GM12878 (cell line): Measurements from ENCODE around the gene ITGA8. TPM values are rescaled to one million over a fixed set of nuclear protein-coding genes. Genes with fewer than 3 reads are reported as not detected.

Source experiments
- ATAC-seq: fragments of 200-7000 bp; cut with Tn5 transposase; 3 replicates; pipeline ENCODE4 v1.9.1; 2020; ENCODE audit warnings: mild to moderate bottlenecking, moderate library complexity
- BruUV-seq: library from RNA; stranded (reverse); fragments of 400-500 nt; replicated peaks from 2 replicates; lab custom pipeline; 2021; lab: Mats Ljungman, UMichigan
- CTCF ChIA-PET: fragments of 300-600 bp; sonication (Branson Sonifier 250); formaldehyde crosslinking; extraction: SDS; loops from one replicate; lab custom pipeline; 2021; ENCODE audit warnings: inconsistent platforms; lab: Yijun Ruan, JAX
- POLR2A ChIA-PET: fragments of 350-600 bp; formaldehyde crosslinking; extraction: SDS; loops from one replicate; lab custom pipeline; 2021; ENCODE audit warnings: inconsistent platforms; lab: Charles Lee
- RAD21 ChIA-PET: fragments of 300-600 bp; sonication (Branson Sonifier 250); formaldehyde crosslinking; loops from one replicate; lab custom pipeline; 2023; ENCODE audit warnings: antibody characterized with exemption; ENCODE audit not compliant: unreplicated experiment; lab: Charles Lee
- SMC1A ChIA-PET: fragments of 300-600 bp; sonication (Branson Sonifier 250); formaldehyde crosslinking; loops from one replicate; lab custom pipeline; 2023; ENCODE audit not compliant: unreplicated experiment, uncharacterized antibody; lab: Charles Lee
- DNase-seq: peaks from one replicate; pipeline ENCODE4 v3.0.0-alpha.2; 2011; ENCODE audit warnings: low read depth, low spot score
- FAIRE-seq: peaks from 3 replicates; lab custom pipeline; 2011; peaks lifted over from hg19 to GRCh38; lab: Jason Lieb, UNC
- H2AFZ ChIP-seq: 2 replicates; pipeline ENCODE4 v1.6.0; 2011; ENCODE audit warnings: low read depth, low read length, control low read depth; ENCODE audit not compliant: control insufficient read depth
- H3K27ac ChIP-seq: 2 replicates; pipeline ENCODE4 v1.5.1; 2011; ENCODE audit warnings: control low read depth; ENCODE audit not compliant: control insufficient read depth, insufficient read depth
- H3K27me3 ChIP-seq, 2 experiments: replicated peaks in 1 of 2; 2 replicates each; pipeline versions ENCODE4 v1.6.0 to v1.6.1; 2011; ENCODE audit warnings: low read length in 1 of 2; ENCODE audit not compliant: control insufficient read depth in 2 of 2, insufficient read depth in 2 of 2
- H3K36me3 ChIP-seq, 2 experiments: 2 replicates each; pipeline ENCODE4 v1.5.1; 2011; ENCODE audit warnings: low read length in 1 of 2; ENCODE audit not compliant: control insufficient read depth in 2 of 2, insufficient read depth in 2 of 2
- H3K4me1 ChIP-seq: 2 replicates; pipeline ENCODE4 v1.6.1; 2011; ENCODE audit warnings: mild to moderate bottlenecking, low read length, moderate library complexity, mixed read lengths; ENCODE audit not compliant: control insufficient read depth, insufficient read depth
- H3K4me2 ChIP-seq: 2 replicates; pipeline ENCODE4 v1.6.0; 2011; ENCODE audit warnings: control low read depth; ENCODE audit not compliant: control insufficient read depth, insufficient read depth
- H3K4me3 ChIP-seq: fragments of 200-600 bp; sonication (generic); 2 replicates; pipeline ENCODE4 v1.5.1; 2016
- H3K79me2 ChIP-seq: 2 replicates; pipeline ENCODE4 v1.6.0; 2011; ENCODE audit warnings: low read length; ENCODE audit not compliant: control insufficient read depth, insufficient read depth
- H3K9ac ChIP-seq: 2 replicates; pipeline ENCODE4 v1.8.0; 2011; ENCODE audit warnings: low read length, control low read depth, mixed read lengths; ENCODE audit not compliant: control insufficient read depth, insufficient read depth
- H3K9me3 ChIP-seq: replicated peaks from 3 replicates; pipeline ENCODE4 v1.5.1; 2011; ENCODE audit warnings: mild to moderate bottlenecking, low read length; ENCODE audit not compliant: control insufficient read depth, insufficient read depth
- H4K20me1 ChIP-seq: 2 replicates; pipeline ENCODE4 v1.6.0; 2011; ENCODE audit not compliant: control insufficient read depth, insufficient read depth
- CHD2 ChIP-seq: IDR thresholded peaks from 2 replicates; pipeline ENCODE4 v1.6.1; 2011; ENCODE audit warnings: low read depth, low read length, improper control_type of control experiment, borderline replicate concordance
- ESRRA ChIP-seq: IDR thresholded peaks from 2 replicates; pipeline ENCODE4 v1.6.1; 2012; ENCODE audit warnings: mild to moderate bottlenecking, low read length, improper control_type of control experiment
- ETV6 ChIP-seq, 2 experiments: fragments of 450-650 bp in 1 of 2; IDR thresholded peaks in 1 of 2; conservative IDR thresholded peaks in 1 of 2; 2 replicates each; pipeline ENCODE4 v1.6.1; 2014; ENCODE audit warnings: antibody characterized with exemption in 1 of 2, borderline replicate concordance in 1 of 2, low read depth in 1 of 2, mild to moderate bottlenecking in 1 of 2, moderate library complexity in 1 of 2
- GABPA ChIP-seq: IDR thresholded peaks from 2 replicates; pipeline ENCODE4 v1.6.1; 2014; ENCODE audit warnings: antibody characterized with exemption, low read depth, mild to moderate bottlenecking, inconsistent platforms
- HCFC1 ChIP-seq: fragments of 150-350 bp; IDR thresholded peaks from 2 replicates; pipeline ENCODE4 v1.6.1; 2014; ENCODE audit warnings: low read length
- IRF4 ChIP-seq: IDR thresholded peaks from 2 replicates; pipeline ENCODE4 v1.6.1; 2011; ENCODE audit warnings: low read depth, low read length
- PAX5 ChIP-seq: IDR thresholded peaks from 2 replicates; pipeline ENCODE4 v1.6.1; 2011; ENCODE audit warnings: low read depth, low read length, borderline replicate concordance
- RAD51 ChIP-seq: fragments of 450-650 bp; IDR thresholded peaks from 2 replicates; pipeline ENCODE4 v1.6.1; 2016; ENCODE audit warnings: moderate library complexity, mild to moderate bottlenecking, inconsistent platforms
- RFX5 ChIP-seq: IDR thresholded peaks from 2 replicates; pipeline ENCODE4 v1.6.1; 2011; ENCODE audit warnings: low read depth, low read length, improper control_type of control experiment
- SMAD1 ChIP-seq: fragments of 450-650 bp; IDR thresholded peaks from 2 replicates; pipeline ENCODE4 v1.6.1; 2018; ENCODE audit warnings: mild to moderate bottlenecking, low read depth; ENCODE audit not compliant: partially characterized antibody
- STAT3 ChIP-seq: IDR thresholded peaks from 2 replicates; pipeline ENCODE4 v1.6.1; 2011; ENCODE audit warnings: low read depth, low read length, improper control_type of control experiment
- TARDBP ChIP-seq: IDR thresholded peaks from 2 replicates; pipeline ENCODE4 v1.6.1; 2016; ENCODE audit warnings: borderline replicate concordance
- ZNF24 ChIP-seq: fragments of 450-650 bp; IDR thresholded peaks from 2 replicates; pipeline ENCODE4 v1.6.1; 2017; ENCODE audit warnings: antibody characterized with exemption, mild to moderate bottlenecking
- whole genome bisulfite sequencing: methylation state at CpG from one replicate; pipeline ENCODE4 v1.1.6; 2016; ENCODE audit warnings: low lambda C conversion rate; ENCODE audit not compliant: insufficient replicate concordance, insufficient coverage; ENCODE audit errors: missing lambda C conversion rate; 5-methylcytosine and 5-hydroxymethylcytosine counted together
- in situ Hi-C: fragments of 300-500 bp; cut with MboI; formaldehyde crosslinking; loops from 9 replicates; pipeline ENCODE4 v1.14.3; 2018; ENCODE audit warnings: mixed read lengths
- intact Hi-C: fragments of 100-400 bp; cut with micrococcal nuclease; formaldehyde crosslinking; loops from one replicate; pipeline ENCODE4 v1.14.2; 2022; ENCODE audit not compliant: unreplicated experiment
- polyA plus RNA-seq, 11 experiments: library from polyadenylated mRNA; depleted of rRNA in 4 of 11; unstranded in 6 of 11; stranded (reverse) in 5 of 11; fragments of >200 nt; fragmentation: Nextera tagmentation in 4 of 11; fragmentation: Illumina TruSeq in 1 of 11; extraction: Ambion mirVana in 4 of 11; extraction: Trizol in 1 of 11; gene quantifications; 1 replicate in 1 of 11; 2 replicates in 10 of 11; pipeline versions ENCODE4 v1.2.1 to v1.2.3, GENCODE V29; 2011 to 2016; ENCODE audit warnings: inconsistent platforms in 2 of 11, missing spikeins in 2 of 11, low read depth in 1 of 11
- total RNA-seq, 4 experiments: library from RNA; depleted of rRNA in 3 of 4; stranded (reverse); fragments of >200 nt in 3 of 4; fragmentation: Illumina TruSeq in 1 of 4; extraction: Trizol in 1 of 4; gene quantifications; 2 replicates each; pipeline versions ENCODE4 v1.2.1 to v1.2.3, GENCODE V29; 2013 to 2021
- TF ChIP-seq, protein P1 (sequence below): IDR thresholded peaks from 2 replicates; pipeline ENCODE4 v1.6.1; 2012; ENCODE audit warnings: low read depth, low read length, improper control_type of control experiment
- TF ChIP-seq, protein P2 (sequence below): fragments of 450-650 bp; IDR thresholded peaks from 2 replicates; pipeline ENCODE4 v1.6.1; 2018; ENCODE audit warnings: borderline replicate concordance, mild to moderate bottlenecking; ENCODE audit not compliant: partially characterized antibody
- TF ChIP-seq, protein P3 (sequence below): IDR thresholded peaks from 2 replicates; pipeline ENCODE4 v1.6.1; 2012; ENCODE audit warnings: improper control_type of control experiment, low read depth, low read length; ENCODE audit not compliant: insufficient replicate concordance

The ITGA8 gene
- total and polyA plus RNA-seq, 10 of the 15 experiments (the other 5 are each of a cell fraction or from before 2014, with no cell fraction given), result 0.03 TPM; not detected in 9

DNA sequence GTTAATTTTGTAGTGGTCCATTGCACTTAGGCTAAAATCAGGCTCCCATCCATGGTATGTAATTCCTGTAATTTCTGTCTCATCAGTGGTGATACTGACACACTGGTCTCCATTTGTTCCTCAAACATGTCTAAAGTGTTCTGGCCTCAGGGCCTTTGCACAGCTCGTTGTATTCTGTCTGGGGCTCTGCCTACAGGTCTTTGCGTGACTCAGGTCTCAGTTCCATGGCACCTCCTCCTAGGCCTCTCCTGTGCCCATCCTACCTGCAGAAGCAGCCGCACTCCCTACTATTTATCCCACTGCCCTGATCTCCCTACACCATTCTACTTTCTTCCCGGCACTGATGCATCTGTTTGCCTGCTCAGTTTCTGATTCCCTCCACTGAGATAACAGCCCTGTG is 173.8 kb downstream of the ITGA8 start:
- no peaks in the 10 kb centered on the region for H3K27me3 ChIP-seq
- ChIA-PET RAD21 (no interaction called here), POLR2A (no interaction called here), SMC1A (no interaction called here), CTCF (no interaction called here)
- H3K4me2 ChIP-seq, result no peak overlapping the region
- H3K79me2 ChIP-seq, result no peaks in the 10 kb centered on the region
- H3K27ac ChIP-seq, result no peak overlapping the region
- no peak overlapping the region for H2AFZ ChIP-seq
- no peaks in the 10 kb centered on the region for H3K36me3 ChIP-seq
- H3K9me3 ChIP-seq, result no peaks in the 10 kb centered on the region; the same call in 2 of the 3 replicates
- intact Hi-C loops (no loop called here), in situ Hi-C loops (no loop called here)
- BruUV-seq, result no TSS peak
- no peaks in the 10 kb centered on the region for H3K4me1 ChIP-seq
- no peak overlapping the region for H3K9ac ChIP-seq
- 10% methylated on average over 4 of the region's 4 CpGs for WGBS
- DNase-seq (no peak), ATAC-seq (no peak), FAIRE-seq (no peak)
- no peak overlapping the region for H3K4me3 ChIP-seq
- H4K20me1 ChIP-seq, result no peaks in the 10 kb centered on the region
- TF ChIP-seq ETV6 (conservative IDR thresholded peaks at IDR 0.05 in 1 of 2, IDR thresholded peaks at IDR 0.05 in 1 of 2; ENCODE audit: borderline replicate concordance in 1 of 2, low read depth in 1 of 2), result no peak
- no peak for TF ChIP-seq RAD51
- no peak for TF ChIP-seq RFX5
- TF ChIP-seq PAX5, result no peak
- no peak for TF ChIP-seq HCFC1
- TF ChIP-seq, protein P1, sequence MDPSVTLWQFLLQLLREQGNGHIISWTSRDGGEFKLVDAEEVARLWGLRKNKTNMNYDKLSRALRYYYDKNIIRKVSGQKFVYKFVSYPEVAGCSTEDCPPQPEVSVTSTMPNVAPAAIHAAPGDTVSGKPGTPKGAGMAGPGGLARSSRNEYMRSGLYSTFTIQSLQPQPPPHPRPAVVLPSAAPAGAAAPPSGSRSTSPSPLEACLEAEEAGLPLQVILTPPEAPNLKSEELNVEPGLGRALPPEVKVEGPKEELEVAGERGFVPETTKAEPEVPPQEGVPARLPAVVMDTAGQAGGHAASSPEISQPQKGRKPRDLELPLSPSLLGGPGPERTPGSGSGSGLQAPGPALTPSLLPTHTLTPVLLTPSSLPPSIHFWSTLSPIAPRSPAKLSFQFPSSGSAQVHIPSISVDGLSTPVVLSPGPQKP, result no peak
- no peak for TF ChIP-seq STAT3
- TF ChIP-seq, protein P2, sequence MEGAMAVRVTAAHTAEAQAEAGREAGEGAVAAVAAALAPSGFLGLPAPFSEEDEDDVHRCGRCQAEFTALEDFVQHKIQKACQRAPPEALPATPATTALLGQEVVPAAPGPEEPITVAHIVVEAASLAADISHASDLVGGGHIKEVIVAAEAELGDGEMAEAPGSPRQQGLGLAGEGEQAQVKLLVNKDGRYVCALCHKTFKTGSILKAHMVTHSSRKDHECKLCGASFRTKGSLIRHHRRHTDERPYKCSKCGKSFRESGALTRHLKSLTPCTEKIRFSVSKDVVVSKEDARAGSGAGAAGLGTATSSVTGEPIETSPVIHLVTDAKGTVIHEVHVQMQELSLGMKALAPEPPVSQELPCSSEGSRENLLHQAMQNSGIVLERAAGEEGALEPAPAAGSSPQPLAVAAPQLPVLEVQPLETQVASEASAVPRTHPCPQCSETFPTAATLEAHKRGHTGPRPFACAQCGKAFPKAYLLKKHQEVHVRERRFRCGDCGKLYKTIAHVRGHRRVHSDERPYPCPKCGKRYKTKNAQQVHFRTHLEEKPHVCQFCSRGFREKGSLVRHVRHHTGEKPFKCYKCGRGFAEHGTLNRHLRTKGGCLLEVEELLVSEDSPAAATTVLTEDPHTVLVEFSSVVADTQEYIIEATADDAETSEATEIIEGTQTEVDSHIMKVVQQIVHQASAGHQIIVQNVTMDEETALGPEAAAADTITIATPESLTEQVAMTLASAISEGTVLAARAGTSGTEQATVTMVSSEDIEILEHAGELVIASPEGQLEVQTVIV, result no peak
- no peak for TF ChIP-seq ZNF24
- no peak for TF ChIP-seq CHD2
- no peak for TF ChIP-seq TARDBP
- TF ChIP-seq GABPA, result no peak
- TF ChIP-seq IRF4, result no peak
- TF ChIP-seq SMAD1, result no peak
- TF ChIP-seq, protein P3, sequence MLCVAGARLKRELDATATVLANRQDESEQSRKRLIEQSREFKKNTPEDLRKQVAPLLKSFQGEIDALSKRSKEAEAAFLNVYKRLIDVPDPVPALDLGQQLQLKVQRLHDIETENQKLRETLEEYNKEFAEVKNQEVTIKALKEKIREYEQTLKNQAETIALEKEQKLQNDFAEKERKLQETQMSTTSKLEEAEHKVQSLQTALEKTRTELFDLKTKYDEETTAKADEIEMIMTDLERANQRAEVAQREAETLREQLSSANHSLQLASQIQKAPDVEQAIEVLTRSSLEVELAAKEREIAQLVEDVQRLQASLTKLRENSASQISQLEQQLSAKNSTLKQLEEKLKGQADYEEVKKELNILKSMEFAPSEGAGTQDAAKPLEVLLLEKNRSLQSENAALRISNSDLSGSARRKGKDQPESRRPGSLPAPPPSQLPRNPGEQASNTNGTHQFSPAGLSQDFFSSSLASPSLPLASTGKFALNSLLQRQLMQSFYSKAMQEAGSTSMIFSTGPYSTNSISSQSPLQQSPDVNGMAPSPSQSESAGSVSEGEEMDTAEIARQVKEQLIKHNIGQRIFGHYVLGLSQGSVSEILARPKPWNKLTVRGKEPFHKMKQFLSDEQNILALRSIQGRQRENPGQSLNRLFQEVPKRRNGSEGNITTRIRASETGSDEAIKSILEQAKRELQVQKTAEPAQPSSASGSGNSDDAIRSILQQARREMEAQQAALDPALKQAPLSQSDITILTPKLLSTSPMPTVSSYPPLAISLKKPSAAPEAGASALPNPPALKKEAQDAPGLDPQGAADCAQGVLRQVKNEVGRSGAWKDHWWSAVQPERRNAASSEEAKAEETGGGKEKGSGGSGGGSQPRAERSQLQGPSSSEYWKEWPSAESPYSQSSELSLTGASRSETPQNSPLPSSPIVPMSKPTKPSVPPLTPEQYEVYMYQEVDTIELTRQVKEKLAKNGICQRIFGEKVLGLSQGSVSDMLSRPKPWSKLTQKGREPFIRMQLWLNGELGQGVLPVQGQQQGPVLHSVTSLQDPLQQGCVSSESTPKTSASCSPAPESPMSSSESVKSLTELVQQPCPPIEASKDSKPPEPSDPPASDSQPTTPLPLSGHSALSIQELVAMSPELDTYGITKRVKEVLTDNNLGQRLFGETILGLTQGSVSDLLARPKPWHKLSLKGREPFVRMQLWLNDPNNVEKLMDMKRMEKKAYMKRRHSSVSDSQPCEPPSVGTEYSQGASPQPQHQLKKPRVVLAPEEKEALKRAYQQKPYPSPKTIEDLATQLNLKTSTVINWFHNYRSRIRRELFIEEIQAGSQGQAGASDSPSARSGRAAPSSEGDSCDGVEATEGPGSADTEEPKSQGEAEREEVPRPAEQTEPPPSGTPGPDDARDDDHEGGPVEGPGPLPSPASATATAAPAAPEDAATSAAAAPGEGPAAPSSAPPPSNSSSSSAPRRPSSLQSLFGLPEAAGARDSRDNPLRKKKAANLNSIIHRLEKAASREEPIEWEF, result no peak
- no peak for TF ChIP-seq ESRRA
